ENCODE data around the gene SCAMP1.
"Not testable (repeated sequence)": the region's sequence is repeated elsewhere in the genome, so short reads cannot be mapped to it uniquely, and the experiment has no call there.

SCAMP1 gene

GRCh38 chr5:78359831-78360673, at the start of gene SCAMP1:
TSS of gene SCAMP1 (plus strand) at chr5:78360617. CDS start at chr5:78360672, 55 bp downstream.
- peak; percentile 51 for DNase-seq (ENCODE audit: low read depth)

- DNase-seq (ENCODE audit: low read depth) = no peak
Measured at GRCh38 chr5:78317515-78317914, 42.9 kb upstream of the SCAMP1 start.

GRCh38 chr5:78318337-78318736, 42.1 kb upstream of the SCAMP1 start:
- DNase-seq (ENCODE audit: low read depth) = no peak

GRCh38 chr5:78320401-78320800, 40.0 kb upstream of the SCAMP1 start:
- no peak for DNase-seq (ENCODE audit: low read depth)

GRCh38 chr5:78323241-78323640, 37.2 kb upstream of the SCAMP1 start:
- DNase-seq (ENCODE audit: low read depth) = no peak

- DNase-seq (ENCODE audit: low read depth) = no peak
Measured at GRCh38 chr5:78326930-78327329, 33.5 kb upstream of the SCAMP1 start.

- no peak for DNase-seq (ENCODE audit: low read depth)
Measured at GRCh38 chr5:78327761-78328510, 32.5 kb upstream of the SCAMP1 start.

- no peak for DNase-seq (ENCODE audit: low read depth)
Measured at GRCh38 chr5:78328585-78329173, 31.7 kb upstream of the SCAMP1 start.

- DNase-seq (ENCODE audit: low read depth) = no peak
Measured at GRCh38 chr5:78331523-78332080, 28.8 kb upstream of the SCAMP1 start.

GRCh38 chr5:78334811-78335210, 25.6 kb upstream of the SCAMP1 start:
- no peak for DNase-seq (ENCODE audit: low read depth)

- DNase-seq (ENCODE audit: low read depth) = no peak
Measured at GRCh38 chr5:78335976-78336375, 24.4 kb upstream of the SCAMP1 start.

- DNase-seq (ENCODE audit: low read depth) = no peak
Measured at GRCh38 chr5:78336698-78337097, 23.7 kb upstream of the SCAMP1 start.

GRCh38 chr5:78339617-78340436, 20.6 kb upstream of the SCAMP1 start:
- no peak for DNase-seq (ENCODE audit: low read depth)

GRCh38 chr5:78341440-78341839, 19.0 kb upstream of the SCAMP1 start:
- no peak for DNase-seq (ENCODE audit: low read depth)

- DNase-seq (ENCODE audit: low read depth) = no peak
Measured at GRCh38 chr5:78345485-78345884, 14.9 kb upstream of the SCAMP1 start.

- no peak for DNase-seq (ENCODE audit: low read depth)
Measured at GRCh38 chr5:78353520-78353919, 6.9 kb upstream of the SCAMP1 start.

- DNase-seq (ENCODE audit: low read depth) = no peak
Measured at GRCh38 chr5:78354066-78354670, 6.2 kb upstream of the SCAMP1 start.

GRCh38 chr5:78355561-78355960, 4.9 kb upstream of the SCAMP1 start:
- no peak for DNase-seq (ENCODE audit: low read depth)

- DNase-seq (ENCODE audit: low read depth) = not testable (repeated sequence)
Measured at GRCh38 chr5:78359455-78359830, 974 bp upstream of the SCAMP1 start.

- no peak for DNase-seq (ENCODE audit: low read depth)
Measured at GRCh38 chr5:78360674-78360923, 182 bp downstream of the SCAMP1 start.

GRCh38 chr5:78360924-78361630, 660 bp downstream of the SCAMP1 start:
- peak; percentile 5 for DNase-seq (ENCODE audit: low read depth)

Measured in HS-27A (cell line).